Vagina (tissue), 2 donors: ENCODE data around the gene MIF. TPM values are rescaled to one million over a fixed set of nuclear protein-coding genes. Genes with fewer than 3 reads are reported as not detected.

Source experiments
- DNase-seq, 2 donors: peaks; one replicate each; pipeline ENCODE4 v3.0.0-alpha.2; 2017; ENCODE audit errors: extremely low spot score in 2 of 2
- H3K27ac ChIP-seq: fragments of 200-600 bp; sonication (generic); one replicate; pipeline ENCODE4 v1.5.1; 2019
- H3K27me3 ChIP-seq: fragments of 200-600 bp; sonication (generic); one replicate; pipeline ENCODE4 v1.5.1; 2019
- H3K36me3 ChIP-seq, 2 donors: fragments of 200-600 bp; sonication (generic); one replicate each; pipeline ENCODE4 v1.5.1; 2017 to 2019
- H3K4me1 ChIP-seq: fragments of 200-600 bp; sonication (generic); one replicate; pipeline ENCODE4 v1.5.1; 2019
- H3K4me3 ChIP-seq, 2 donors: fragments of 200-600 bp; sonication (generic); 1 replicate in 1 of 2; 2 replicates in 1 of 2; pipeline ENCODE4 v1.5.1; 2016 to 2019
- H3K9me3 ChIP-seq: fragments of 200-600 bp; sonication (generic); one replicate; pipeline ENCODE4 v1.5.1; 2019
- CTCF ChIP-seq, 3 experiments: fragments of 450-650 bp in 2 of 3; fragments of 200-600 bp in 1 of 3; sonication (generic) in 1 of 3; IDR thresholded peaks; one replicate each; pipeline ENCODE4 v1.5.1; 2017 to 2019; ENCODE audit warnings: antibody characterized with exemption in 3 of 3, mild to moderate bottlenecking in 2 of 3, moderate library complexity in 2 of 3
- POLR2A ChIP-seq, 2 donors: fragments of 450-650 bp; IDR thresholded peaks; one replicate each; pipeline ENCODE4 v1.6.1; 2017; ENCODE audit warnings: antibody characterized with exemption in 2 of 2, mild to moderate bottlenecking in 2 of 2, moderate library complexity in 2 of 2
- POLR2AphosphoS5 ChIP-seq, 2 donors: sonication (generic); formaldehyde crosslinking; IDR thresholded peaks; one replicate each; pipeline ENCODE4 v1.9.0; 2017; ENCODE audit warnings: antibody characterized with exemption in 2 of 2, mild to moderate bottlenecking in 2 of 2, low read depth in 1 of 2; ENCODE audit not compliant: insufficient read depth in 1 of 2
- intact Hi-C: fragments of 100-400 bp; cut with DNase I; formaldehyde crosslinking; loops from one replicate; pipeline ENCODE4 v1.15.1; 2023
- total RNA-seq: library from RNA; depleted of rRNA; stranded (reverse); fragments of >200 nt; gene quantifications from one replicate; pipeline ENCODE4 v1.2.3, GENCODE V29; 2016

The MIF gene
- total RNA-seq, result 638 TPM

- H3K4me1 ChIP-seq, result peaks cover 37% of the 10 kb centered on the region
Measured at GRCh38 chr22:23893945-23894709, at the start of gene MIF. MIF (plus strand) TSS chr22:23894383; CDS start chr22:23894475, 92 bp downstream.

GRCh38 chr22:23844739-23845202 is 49.4 kb upstream of the MIF start:
- Histone ChIP-seq H3K27me3 (no peaks in the 10 kb centered on the region), H3K4me1 (peaks cover 46% of the 10 kb centered on the region), H3K9me3 (no peaks in the 10 kb centered on the region), H3K27ac (peak overlapping the region; percentile 30), H3K4me3 (no peak overlapping the region), H3K36me3 (no peaks in the 10 kb centered on the region)
- intact Hi-C loops, result loop anchor here (5.0 to 10.0 kb wide), 2 partner anchors 77 to 290 kb away; partner anchors contain the start of gene CHCHD10
- DNase-seq, result no peak
- TF ChIP-seq POLR2A (IDR thresholded peaks at IDR 0.05) (no peak), POLR2AphosphoS5 (IDR thresholded peaks at IDR 0.05; ENCODE audit: insufficient read depth in 1 of 2, low read depth in 1 of 2) (no peak), CTCF (IDR thresholded peaks at IDR 0.05) (no peak)

More at GRCh38 chr22:23893945-23894709, at the start of gene MIF:
- Histone ChIP-seq H3K4me3 (peak within 1 kb of the TSS; percentile 86 to 92), H3K36me3 (peaks cover 0 to 21% of the 10 kb centered on the region in 2 donors), H3K9me3 (no peaks in the 10 kb centered on the region), H3K27ac (peak within 1 kb of the TSS; percentile 95), H3K27me3 (no peaks in the 10 kb centered on the region)
- intact Hi-C loops, result no loop called here
- TF ChIP-seq POLR2A (IDR thresholded peaks at IDR 0.05), result peak in 1 of 2 donors; percentile 95
- TF ChIP-seq CTCF (IDR thresholded peaks at IDR 0.05), result peak; percentile 41 to 62 (median 54)
- peak in 1 of 2 donors; percentile 99 for TF ChIP-seq POLR2AphosphoS5 (IDR thresholded peaks at IDR 0.05; ENCODE audit: insufficient read depth in 1 of 2, low read depth in 1 of 2)
- peak in 1 of 2 donors; percentile 95 for DNase-seq

- DNase-seq, result no peak
- no peaks in the 10 kb centered on the region for H3K27me3 ChIP-seq
- H3K4me3 ChIP-seq, result no peak overlapping the region
- TF ChIP-seq CTCF (IDR thresholded peaks at IDR 0.05), result no peak
- no peak for TF ChIP-seq POLR2A (IDR thresholded peaks at IDR 0.05)
- TF ChIP-seq POLR2AphosphoS5 (IDR thresholded peaks at IDR 0.05; ENCODE audit: insufficient read depth in 1 of 2, low read depth in 1 of 2), result no peak
- H3K36me3 ChIP-seq, result no peaks in the 10 kb centered on the region
- H3K9me3 ChIP-seq, result no peaks in the 10 kb centered on the region
- peaks cover 47% of the 10 kb centered on the region for H3K4me1 ChIP-seq
- intact Hi-C loops, result loop anchor here (5.0 to 10.0 kb wide), 2 partner anchors 78 to 291 kb away; partner anchors contain the start of gene CHCHD10
- peak overlapping the region; percentile 30 for H3K27ac ChIP-seq
Measured at GRCh38 chr22:23845265-23846080, 48.7 kb upstream of the MIF start.

GRCh38 chr22:23846081-23846469 is 48.1 kb upstream of the MIF start:
- no peak for DNase-seq
- Histone ChIP-seq H3K4me3 (no peak overlapping the region), H3K4me1 (peaks cover 47% of the 10 kb centered on the region), H3K36me3 (no peaks in the 10 kb centered on the region), H3K27me3 (no peaks in the 10 kb centered on the region), H3K9me3 (no peaks in the 10 kb centered on the region), H3K27ac (peak overlapping the region; percentile 30)
- TF ChIP-seq POLR2A (IDR thresholded peaks at IDR 0.05) (no peak), POLR2AphosphoS5 (IDR thresholded peaks at IDR 0.05; ENCODE audit: insufficient read depth in 1 of 2, low read depth in 1 of 2) (no peak), CTCF (IDR thresholded peaks at IDR 0.05) (no peak)
- intact Hi-C loops, result loop anchor here (5.0 to 10.0 kb wide), 2 partner anchors 79 to 291 kb away; partner anchors contain the start of gene CHCHD10
